Measurements from ENCODE around the gene PTPRN2.
"Not testable (repeated sequence)": the region's sequence is repeated elsewhere in the genome, so short reads cannot be mapped to it uniquely, and the experiment has no call there.

Gene PTPRN2

GRCh38 chr7:158587162-158588084 lies at the start of gene PTPRN2:
Gene PTPRN2 (minus strand): TSS chr7:158587823.
- peak; percentile 5 for DNase-seq (ENCODE audit: low read depth in 2 of 2)

DNA sequence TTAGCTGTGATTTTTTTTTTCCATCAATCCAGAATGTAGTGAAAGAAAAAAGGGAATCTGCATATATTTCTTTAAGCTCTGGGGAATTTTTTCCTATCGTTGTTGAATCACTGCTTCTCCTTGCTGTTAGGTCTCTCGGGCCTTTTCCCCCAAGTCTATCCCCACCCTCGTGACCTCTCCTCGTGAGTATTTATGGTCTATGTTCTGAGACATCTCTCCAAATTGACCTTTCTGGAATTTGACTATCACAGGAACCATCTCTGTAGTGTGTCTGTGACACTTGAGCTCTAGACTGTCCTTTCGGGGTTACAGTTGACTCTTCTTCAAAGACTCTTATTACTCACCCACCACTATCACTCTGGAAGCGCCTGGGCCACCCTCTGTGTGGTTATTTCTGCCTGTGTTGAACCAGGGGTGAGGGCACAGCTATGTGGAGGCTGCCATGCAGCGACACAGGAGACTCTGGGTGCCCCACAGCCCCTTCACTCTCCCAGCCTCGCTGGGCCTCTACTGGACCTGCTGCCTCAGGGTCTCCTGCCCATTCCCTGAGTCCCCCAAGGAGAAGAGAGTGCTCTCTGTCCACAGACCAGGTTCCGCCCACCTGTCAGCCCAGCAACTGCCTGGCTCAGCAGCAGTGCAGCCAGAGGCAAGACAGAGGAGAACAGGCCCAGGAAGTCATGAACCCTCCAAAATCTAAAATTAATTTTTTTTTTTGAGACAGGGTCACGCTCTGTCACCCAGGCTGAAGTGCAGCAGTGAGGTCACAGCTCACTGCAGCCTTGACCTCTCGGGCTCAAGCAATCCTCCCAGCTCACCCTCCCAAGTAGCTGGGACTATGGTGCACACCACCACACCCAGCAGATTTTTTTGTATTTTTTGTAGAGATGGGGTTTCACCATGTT lies 45.7 kb upstream of the PTPRN2 start:
- no peak for DNase-seq (ENCODE audit: low read depth in 2 of 2)

DNA sequence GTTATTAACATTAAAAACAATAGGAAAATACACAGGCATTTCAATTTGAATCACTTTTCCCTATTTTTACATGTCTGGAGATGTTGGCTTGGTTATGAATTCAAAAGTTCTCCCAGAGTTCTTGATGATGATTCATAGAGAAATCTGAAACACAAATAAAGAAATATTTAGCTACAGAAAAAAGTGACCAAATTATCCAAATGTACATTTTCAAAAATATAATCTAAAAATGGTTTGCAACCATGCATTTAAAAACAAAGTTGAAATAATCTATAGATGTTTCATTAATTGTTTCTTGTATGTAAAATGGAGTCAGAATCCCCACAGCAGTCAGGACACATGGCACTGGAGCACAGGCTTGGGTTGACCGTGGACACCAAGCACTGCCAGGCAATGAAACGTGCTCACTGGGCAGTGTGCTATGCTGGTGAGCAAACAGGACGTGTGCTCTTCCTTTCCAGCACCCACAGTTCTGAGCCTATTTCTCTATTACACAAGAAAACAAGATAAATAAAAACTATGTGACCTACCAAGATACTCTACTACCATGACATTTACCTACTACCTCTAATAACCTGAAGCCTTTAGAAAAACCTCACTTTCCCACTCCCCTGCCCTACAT lies 44.1 kb upstream of the PTPRN2 start:
- no peak for DNase-seq (ENCODE audit: low read depth in 2 of 2)

GRCh38 chr7:158626289-158626688 lies 38.7 kb upstream of the PTPRN2 start:
- DNase-seq (ENCODE audit: low read depth in 2 of 2): not testable (repeated sequence)

DNA sequence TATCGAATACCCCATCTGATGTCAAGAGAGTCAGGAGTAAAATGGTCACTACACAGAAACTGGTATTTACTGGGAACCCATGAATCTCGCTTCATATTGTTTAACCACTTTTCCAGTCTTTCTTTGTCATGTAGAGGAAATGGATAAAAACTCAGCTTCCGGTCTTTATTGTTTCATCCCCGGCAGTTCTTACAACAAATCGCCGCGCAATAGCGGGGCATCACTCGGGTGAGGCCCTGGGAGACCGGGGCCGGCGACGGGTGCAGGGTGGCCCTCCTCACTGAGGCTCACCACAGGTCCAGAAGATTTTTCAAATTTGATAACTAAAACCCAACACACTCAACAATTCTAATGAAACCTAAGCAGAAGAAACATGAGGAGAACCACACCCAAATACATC lies 35.6 kb upstream of the PTPRN2 start:
- no peak for DNase-seq (ENCODE audit: low read depth in 2 of 2)

GRCh38 chr7:158620839-158621441 lies 33.3 kb upstream of the PTPRN2 start:
- no peak for DNase-seq (ENCODE audit: low read depth in 2 of 2)

GRCh38 chr7:158620418-158620817 lies 32.8 kb upstream of the PTPRN2 start:
- DNase-seq (ENCODE audit: low read depth in 2 of 2): no peak

DNA sequence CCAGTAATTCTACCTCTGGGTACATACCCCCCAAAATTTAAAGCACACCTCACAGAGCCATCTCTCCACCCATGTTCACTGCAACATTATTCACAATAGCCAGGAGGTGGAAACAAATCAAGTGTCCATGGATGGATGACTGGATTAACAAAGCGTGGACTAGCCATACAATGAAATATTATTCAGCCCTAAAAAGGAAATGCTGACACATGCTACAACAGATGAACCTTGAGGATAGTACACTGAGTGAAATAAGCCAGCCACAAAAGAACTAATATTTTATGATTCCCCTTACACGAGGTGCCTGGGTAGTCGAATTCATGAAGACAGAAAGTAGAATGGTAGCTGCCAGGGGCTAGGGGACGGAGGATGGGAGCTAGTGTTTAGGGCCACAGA lies 31.1 kb upstream of the PTPRN2 start:
- no peak for DNase-seq (ENCODE audit: low read depth in 2 of 2)

GRCh38 chr7:158617737-158618128 lies 30.1 kb upstream of the PTPRN2 start:
- DNase-seq (ENCODE audit: low read depth in 2 of 2): no peak

DNA sequence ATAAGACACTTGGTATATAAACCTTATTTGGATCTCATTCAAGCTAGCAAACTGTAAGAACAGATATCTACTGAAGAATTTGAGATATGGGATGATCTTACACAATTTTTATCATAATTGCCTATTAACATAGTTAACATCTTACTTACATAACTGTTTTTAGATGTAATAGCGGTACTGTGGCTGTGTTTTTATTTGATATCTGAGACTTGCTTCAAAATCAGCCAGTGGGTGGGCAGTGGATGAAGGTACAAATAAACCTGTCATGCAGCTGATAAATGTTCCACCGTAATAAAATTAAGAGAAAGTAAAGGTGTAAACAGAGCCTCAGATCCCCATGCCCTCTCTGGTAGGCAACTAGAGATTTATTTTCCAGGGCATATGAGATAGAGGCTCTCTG lies 28.4 kb upstream of the PTPRN2 start:
- DNase-seq (ENCODE audit: low read depth in 2 of 2): no peak

- DNase-seq (ENCODE audit: low read depth in 2 of 2): no peak
These were observed 27.1 kb upstream of the PTPRN2 start for GRCh38 chr7:158614700-158615099.

DNA sequence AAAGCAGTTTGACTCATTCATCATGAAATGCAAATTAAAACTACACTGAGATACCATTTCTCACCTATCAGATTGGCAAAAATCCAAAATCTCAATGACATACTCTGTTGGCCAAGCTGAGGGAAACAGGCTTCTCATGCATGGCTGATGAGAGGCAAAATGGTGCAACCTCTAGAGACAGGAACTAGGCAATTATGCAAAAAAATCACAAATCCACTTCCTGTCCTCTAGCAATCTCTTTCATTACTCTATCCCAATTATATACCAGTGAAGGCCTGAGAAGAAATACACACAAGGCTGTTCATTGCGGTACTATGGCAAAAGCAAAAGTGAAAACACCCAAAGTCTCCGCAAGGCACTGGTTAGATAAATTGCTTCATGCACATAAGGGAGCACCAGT lies 25.9 kb upstream of the PTPRN2 start:
- DNase-seq (ENCODE audit: low read depth in 2 of 2): no peak

DNA sequence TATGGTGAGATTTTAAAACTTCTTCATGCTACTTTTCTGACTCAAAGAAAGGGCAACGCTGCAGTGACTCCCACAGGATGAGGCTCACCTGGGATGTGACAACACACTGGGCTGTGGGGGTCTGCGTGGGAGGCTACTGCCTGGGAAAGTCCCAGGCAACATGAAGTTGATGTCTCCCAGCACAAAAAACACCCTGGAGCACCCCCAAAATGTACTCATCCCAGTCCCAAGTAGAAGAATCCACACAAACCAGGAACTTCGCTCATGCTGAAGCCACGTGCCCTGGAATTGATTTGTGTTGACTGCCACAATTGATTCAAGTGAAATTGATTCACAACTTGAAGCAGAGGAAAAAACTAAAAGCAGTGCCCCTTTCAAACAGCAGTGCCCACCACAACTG lies 24.9 kb upstream of the PTPRN2 start:
- DNase-seq (ENCODE audit: low read depth in 2 of 2): no peak

DNA sequence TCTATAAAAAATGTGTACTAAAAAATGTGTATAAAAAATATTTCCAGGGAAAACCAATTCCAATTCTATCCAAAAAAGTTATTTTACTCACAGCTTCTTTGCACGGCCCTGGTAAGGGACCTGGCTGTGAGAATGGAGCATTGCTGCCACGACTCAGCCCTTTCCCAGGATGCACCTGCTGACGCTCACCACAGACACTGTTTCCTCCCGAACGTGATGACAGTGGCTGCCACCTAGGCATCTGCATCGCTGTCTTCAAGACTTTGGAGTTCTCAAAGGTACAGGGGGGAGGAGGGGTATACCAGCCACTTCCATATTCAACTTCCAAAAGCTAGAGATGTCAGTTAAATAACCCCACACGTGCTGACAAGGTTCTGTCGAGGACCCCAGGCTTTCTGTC lies 23.9 kb upstream of the PTPRN2 start:
- DNase-seq (ENCODE audit: low read depth in 2 of 2): no peak

DNA sequence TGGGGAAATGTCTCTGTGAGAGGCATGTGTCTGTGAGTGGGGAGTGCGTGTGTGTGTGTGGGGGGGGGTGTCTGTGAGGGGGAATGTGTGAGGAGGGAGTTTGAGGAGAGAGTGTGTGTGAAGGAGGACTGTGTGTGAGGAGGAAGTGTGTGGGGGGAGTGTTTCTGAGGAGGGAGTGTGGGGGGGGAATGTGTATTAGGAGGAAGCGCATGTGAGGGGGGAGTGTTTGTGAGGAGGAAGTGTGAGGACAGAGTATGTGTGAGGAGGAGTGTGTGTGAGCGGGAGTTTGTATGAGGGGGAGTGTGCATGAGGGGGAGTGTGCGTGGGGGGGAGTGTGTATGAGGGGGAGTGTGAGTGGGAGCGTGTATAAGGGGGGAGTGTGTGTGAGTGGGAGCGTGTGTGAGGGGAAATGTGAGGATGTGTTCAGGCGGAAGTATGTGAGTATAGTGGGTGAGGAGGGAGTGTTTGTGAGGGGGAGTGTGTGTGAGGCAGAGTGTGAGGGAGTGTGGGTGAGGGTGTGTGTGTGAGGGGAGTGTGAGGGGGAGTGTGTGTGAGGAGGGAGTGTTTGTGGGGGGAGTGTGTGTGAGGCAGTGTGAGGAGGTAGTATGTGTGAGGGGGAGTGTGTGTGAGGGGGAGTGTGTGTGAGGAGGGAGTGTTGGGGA lies 21.8 kb upstream of the PTPRN2 start:
- no peak for DNase-seq (ENCODE audit: low read depth in 2 of 2)

GRCh38 chr7:158607563-158607962 lies 19.9 kb upstream of the PTPRN2 start:
- DNase-seq (ENCODE audit: low read depth in 2 of 2): no peak

GRCh38 chr7:158606671-158607424 lies 19.2 kb upstream of the PTPRN2 start:
- DNase-seq (ENCODE audit: low read depth in 2 of 2): no peak

GRCh38 chr7:158606129-158606528 lies 18.5 kb upstream of the PTPRN2 start:
- DNase-seq (ENCODE audit: low read depth in 2 of 2): no peak

GRCh38 chr7:158603773-158604755 lies 16.4 kb upstream of the PTPRN2 start:
- no peak for DNase-seq (ENCODE audit: low read depth in 2 of 2)
